GM12864 (cell line): ENCODE results near the gene BMP6.
"Not testable (repeated sequence)": the region's sequence is repeated elsewhere in the genome, so short reads cannot be mapped to it uniquely, and the experiment has no call there.

ENCODE experiments used
- DNase-seq: peaks from one replicate; pipeline ENCODE4 v3.0.0-alpha.2; 2011; ENCODE audit warnings: low read depth
- H3K4me3 ChIP-seq: 2 replicates; pipeline ENCODE4 v1.5.1; 2011; ENCODE audit warnings: mild to moderate bottlenecking, low read depth, low read length, control low read depth
- TF ChIP-seq, protein P1 (sequence below): IDR thresholded peaks from 2 replicates; pipeline ENCODE4 v1.5.1; 2011; ENCODE audit warnings: low read depth, mild to moderate bottlenecking, moderate library complexity, low read length, control low read depth, inconsistent platforms; ENCODE audit errors: missing control alignments

Gene BMP6

DNA sequence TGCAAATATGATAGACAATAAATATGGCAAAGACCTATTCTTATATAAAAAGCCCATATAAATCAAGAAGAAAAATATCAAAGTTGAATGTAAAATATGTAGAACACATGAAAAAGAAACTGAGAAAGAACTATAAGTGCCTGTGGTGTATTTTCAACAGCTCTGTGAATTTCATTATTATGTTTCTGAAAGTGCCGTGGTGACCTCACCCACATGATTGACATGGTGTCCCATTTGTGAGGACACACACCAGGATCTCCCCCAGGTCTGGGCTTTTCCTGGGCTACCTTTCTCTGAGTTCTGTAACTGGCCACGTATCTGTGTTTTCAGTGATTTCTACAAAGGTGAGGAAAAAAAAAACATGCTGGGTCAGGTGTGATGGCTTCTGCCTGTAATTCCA lies 86.7 kb downstream of the BMP6 start:
- TF ChIP-seq, protein P1, sequence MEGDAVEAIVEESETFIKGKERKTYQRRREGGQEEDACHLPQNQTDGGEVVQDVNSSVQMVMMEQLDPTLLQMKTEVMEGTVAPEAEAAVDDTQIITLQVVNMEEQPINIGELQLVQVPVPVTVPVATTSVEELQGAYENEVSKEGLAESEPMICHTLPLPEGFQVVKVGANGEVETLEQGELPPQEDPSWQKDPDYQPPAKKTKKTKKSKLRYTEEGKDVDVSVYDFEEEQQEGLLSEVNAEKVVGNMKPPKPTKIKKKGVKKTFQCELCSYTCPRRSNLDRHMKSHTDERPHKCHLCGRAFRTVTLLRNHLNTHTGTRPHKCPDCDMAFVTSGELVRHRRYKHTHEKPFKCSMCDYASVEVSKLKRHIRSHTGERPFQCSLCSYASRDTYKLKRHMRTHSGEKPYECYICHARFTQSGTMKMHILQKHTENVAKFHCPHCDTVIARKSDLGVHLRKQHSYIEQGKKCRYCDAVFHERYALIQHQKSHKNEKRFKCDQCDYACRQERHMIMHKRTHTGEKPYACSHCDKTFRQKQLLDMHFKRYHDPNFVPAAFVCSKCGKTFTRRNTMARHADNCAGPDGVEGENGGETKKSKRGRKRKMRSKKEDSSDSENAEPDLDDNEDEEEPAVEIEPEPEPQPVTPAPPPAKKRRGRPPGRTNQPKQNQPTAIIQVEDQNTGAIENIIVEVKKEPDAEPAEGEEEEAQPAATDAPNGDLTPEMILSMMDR, result no peak
- DNase-seq, result no peak
- no peak overlapping the region for H3K4me3 ChIP-seq

DNA sequence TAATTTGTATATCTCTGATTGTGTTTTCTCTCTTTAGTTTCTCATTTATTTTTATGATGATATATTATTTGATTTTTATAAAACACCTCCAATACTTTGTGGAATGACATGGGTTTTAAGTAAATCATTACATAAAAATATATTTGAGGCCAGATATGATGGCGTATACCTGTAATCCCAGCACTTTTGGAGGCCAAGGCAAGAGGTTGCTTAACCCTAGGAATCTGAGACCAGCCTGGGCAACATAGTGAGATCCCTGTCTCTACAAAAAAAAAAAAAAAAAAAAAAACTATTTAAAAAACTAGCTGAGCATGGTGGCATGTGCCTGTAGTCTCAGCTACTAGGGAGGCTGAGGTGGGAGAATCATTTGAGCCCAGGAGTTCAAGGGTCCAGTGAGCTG lies 87.3 kb downstream of the BMP6 start:
- H3K4me3 ChIP-seq, result no peak overlapping the region
- TF ChIP-seq, protein P1, result no peak
- DNase-seq, result no peak

DNA sequence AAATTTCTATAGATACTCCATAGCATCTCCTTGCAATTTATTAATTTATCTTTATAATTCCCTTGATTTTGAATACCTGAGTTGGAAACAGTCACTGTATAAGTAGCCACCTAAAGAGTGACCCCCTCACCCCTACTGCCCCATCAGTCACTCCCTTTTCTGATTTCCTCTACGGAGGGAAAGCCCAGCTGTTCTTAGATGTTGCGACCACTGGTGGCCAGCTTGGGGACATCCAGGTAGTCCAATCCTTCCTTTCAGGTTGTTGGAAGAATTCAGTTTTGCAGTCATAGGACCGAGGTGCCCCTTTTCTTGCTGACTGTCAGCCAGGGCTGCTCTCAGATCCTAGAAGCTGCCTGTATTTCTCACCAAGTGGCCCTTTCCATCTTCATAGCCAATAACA lies 87.8 kb downstream of the BMP6 start:
- no peak for DNase-seq
- H3K4me3 ChIP-seq, result no peak overlapping the region
- TF ChIP-seq, protein P1, result no peak

DNA sequence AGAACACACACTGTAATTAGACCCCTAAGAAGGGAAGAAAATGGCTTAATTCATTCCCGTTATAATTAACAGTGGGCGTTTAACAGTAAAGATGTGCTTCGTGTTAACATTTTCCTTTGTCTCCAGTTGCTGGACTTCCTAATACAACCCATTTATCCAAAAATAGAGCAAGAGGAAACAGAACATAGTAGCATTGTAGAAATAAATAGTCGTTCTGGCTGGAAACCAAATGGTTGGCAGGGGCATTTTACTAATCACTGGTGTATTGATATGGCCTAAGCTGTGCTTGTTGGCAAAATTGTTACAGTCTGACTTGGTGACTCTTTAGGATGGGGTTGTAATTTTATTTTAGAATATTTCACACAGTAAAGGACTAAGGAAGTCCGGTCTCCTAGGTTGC lies 89.8 kb downstream of the BMP6 start:
- DNase-seq, result no peak
- TF ChIP-seq, protein P1, result no peak
- H3K4me3 ChIP-seq, result no peak overlapping the region

DNA sequence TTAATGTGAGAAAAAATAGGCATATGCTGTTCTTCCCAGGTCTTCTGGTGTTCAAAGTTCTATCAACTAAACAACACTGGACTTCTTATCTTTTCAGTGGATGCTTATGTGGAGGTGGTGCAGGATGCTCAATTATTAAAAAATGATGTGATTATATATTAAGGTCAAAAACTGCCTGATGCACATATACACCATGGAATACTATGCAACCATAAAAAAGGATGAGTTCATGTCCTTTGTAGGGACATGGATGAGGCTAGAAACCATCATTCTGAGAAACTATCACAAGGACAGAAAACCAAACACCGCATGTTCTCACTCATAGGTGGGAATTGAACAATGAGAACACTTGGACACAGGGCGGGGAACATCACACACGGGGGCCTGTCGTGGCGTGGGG lies 91.3 kb downstream of the BMP6 start:
- H3K4me3 ChIP-seq, DNase-seq: not testable (repeated sequence)

DNA sequence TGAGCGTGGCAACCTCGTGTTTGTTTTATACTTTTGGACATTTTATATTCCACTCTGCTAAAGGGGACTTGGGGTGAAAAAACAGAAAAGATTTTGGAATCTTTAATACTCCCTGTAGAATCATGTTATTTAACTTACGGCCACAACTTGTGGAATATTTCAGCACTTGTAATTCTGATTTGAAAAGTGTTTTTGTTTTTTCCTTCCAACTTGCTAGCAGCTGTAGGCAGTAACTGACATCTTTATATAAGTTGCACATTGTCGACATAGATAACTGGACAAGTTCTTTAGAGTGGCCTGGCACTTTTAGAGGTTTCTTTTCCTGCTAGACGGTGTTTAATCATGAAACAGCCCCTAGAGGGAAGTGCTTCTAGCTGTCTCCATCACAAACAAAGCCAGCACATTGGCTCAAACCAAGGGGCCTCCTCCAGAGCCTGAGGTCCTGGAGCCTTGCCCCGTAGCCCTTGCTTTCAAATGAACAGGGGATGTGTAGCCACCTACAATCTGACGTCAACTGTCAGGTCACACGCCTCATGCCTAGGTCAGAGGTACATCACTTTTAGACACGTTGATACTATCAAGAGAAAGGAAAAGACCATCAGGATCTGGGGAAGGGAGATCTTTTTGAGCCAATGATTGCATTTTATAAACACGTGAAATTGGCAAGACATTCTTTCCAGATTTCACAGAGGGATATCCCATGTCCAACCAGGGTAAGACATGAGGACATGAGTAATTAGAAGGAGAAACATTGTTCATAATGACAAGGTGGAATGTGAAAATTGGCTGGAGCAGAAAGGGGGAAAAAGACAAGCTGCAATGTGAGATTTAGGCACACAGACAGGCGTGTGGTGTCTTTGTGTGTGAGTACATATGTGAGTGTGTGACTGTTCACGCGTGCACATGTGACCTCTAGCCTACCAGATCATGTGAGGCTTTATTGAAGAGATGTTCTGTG lies 92.6 kb downstream of the BMP6 start:
- TF ChIP-seq, protein P1, result no peak
- H3K4me3 ChIP-seq, result no peak overlapping the region
- no peak for DNase-seq

DNA sequence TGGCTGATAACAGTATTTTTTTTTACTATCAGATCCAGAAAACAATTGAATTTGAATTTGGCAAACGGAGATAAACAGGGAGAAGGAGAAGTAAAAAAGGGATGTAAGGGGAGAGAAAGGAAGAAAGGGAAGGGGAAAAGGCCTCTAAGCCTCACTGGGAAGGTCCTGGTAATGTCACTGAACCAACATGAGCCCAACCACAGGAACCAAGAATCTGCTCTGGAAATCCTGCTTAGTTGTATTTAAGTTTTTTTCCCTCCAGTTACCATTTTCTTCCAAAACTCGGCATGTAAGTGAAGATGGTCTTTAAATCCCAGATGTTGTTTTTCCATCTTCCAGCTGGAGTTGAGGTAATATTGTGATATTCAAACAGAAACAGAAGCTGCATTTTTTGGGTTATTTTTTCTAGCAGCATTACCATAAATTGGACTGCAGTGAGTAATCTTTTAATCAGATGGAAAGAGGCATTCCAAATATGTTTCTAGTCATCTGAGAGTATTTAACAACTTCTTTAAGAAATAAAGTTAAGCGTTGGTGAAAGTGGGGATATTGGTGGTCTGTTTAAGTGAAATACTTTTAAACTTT lies 93.6 kb downstream of the BMP6 start:
- H3K4me3 ChIP-seq, result no peak overlapping the region
- TF ChIP-seq, protein P1, result no peak
- no peak for DNase-seq
